LNCAP (cell line): ENCODE measurements around the gene CCDC141.

Experiments
- CTCF ChIP-seq: fragments of 450-650 bp; IDR thresholded peaks from 2 replicates; pipeline ENCODE4 v1.5.1; 2017; ENCODE audit warnings: mild to moderate bottlenecking

Gene CCDC141

GRCh38 chr2:178807227-178808008 is 242.5 kb downstream of the CCDC141 start, which contains the start of gene TTN:
TSS of gene TTN (minus strand) at chr2:178807423. CDS start at chr2:178804642, 2,781 bp downstream.
- no peak for TF ChIP-seq CTCF

- TF ChIP-seq CTCF: no peak
Observed at GRCh38 chr2:178806543-178806942, 243.4 kb downstream of the CCDC141 start.

- no peak for TF ChIP-seq CTCF
Observed at GRCh38 chr2:178805457-178805856, 244.5 kb downstream of the CCDC141 start.

GRCh38 chr2:178804791-178805190 is 245.1 kb downstream of the CCDC141 start:
- TF ChIP-seq CTCF: peak; percentile 53; the same call in 1 of the 2 replicates

GRCh38 chr2:178800510-178800909 is 249.4 kb downstream of the CCDC141 start:
- no peak for TF ChIP-seq CTCF

GRCh38 chr2:178799305-178799704 is 250.6 kb downstream of the CCDC141 start:
- TF ChIP-seq CTCF: no peak

- peak; percentile 54 for TF ChIP-seq CTCF
Observed at GRCh38 chr2:178796079-178796677, 253.8 kb downstream of the CCDC141 start.
